Lower leg skin (tissue), 4 donors: ENCODE data around the gene FAM136A. TPM values are rescaled to one million over a fixed set of nuclear protein-coding genes. Genes with fewer than 3 reads are reported as not detected.

ENCODE experiments used
- DNase-seq, 2 donors: peaks; one replicate each; pipeline ENCODE4 v3.0.0-alpha.2; 2019; ENCODE audit warnings: low spot score in 2 of 2
- H3K4me3 ChIP-seq: fragments of 200-600 bp; sonication (generic); 2 replicates; pipeline ENCODE4 v1.5.1; 2017; ENCODE audit warnings: mild to moderate bottlenecking, low read depth; ENCODE audit not compliant: poor library complexity, severe bottlenecking
- CTCF ChIP-seq, 3 donors: fragments of 450-650 bp; IDR thresholded peaks; one replicate each; pipeline ENCODE4 v1.5.1; 2016; ENCODE audit warnings: antibody characterized with exemption in 3 of 3, mild to moderate bottlenecking in 3 of 3, moderate library complexity in 2 of 3
- POLR2A ChIP-seq, 2 donors: fragments of 450-650 bp; IDR thresholded peaks; one replicate each; pipeline ENCODE4 v1.6.1; 2016 to 2017; ENCODE audit warnings: antibody characterized with exemption in 2 of 2, mild to moderate bottlenecking in 1 of 2, moderate library complexity in 1 of 2
- WGBS, 2 donors: methylation state at CpG; one replicate each; pipeline ENCODE4 v1.1.5; 2018; 5-methylcytosine and 5-hydroxymethylcytosine counted together
- intact Hi-C: fragments of 100-400 bp; cut with DNase I; formaldehyde crosslinking; loops from one replicate; pipeline ENCODE4 v1.15.0; 2023; ENCODE audit warnings: low total_unique reads
- total RNA-seq, 4 donors: library from RNA; depleted of rRNA; stranded (reverse); fragments of >200 nt; gene quantifications; one replicate each; pipeline ENCODE4 v1.1.0, GENCODE V29; 2016

The FAM136A gene
- total RNA-seq, 4 donors from 2014 or later: 20.1 to 22.4 (median 21.3) TPM

- H3K4me3 ChIP-seq: no peak overlapping the region
- WGBS, 2 donors: 84 to 86% methylated on average over 1 of the region's 1 CpG
- intact Hi-C loops: no loop called here
These were observed 40.4 kb downstream of the FAM136A start for GRCh38 chr2:70261501-70261900.

GRCh38 chr2:70258532-70258875, 43.4 kb downstream of the FAM136A start:
- H3K4me3 ChIP-seq: peak overlapping the region; percentile 95
- peak; percentile 62 to 90 for DNase-seq
- no peak for TF ChIP-seq POLR2A (IDR thresholded peaks at IDR 0.05)
- no peak for TF ChIP-seq CTCF (IDR thresholded peaks at IDR 0.05)
- intact Hi-C loops: no loop called here
- 1 to 7% methylated on average over 8 to 10 of the region's 12 CpGs for WGBS, 2 donors

More at GRCh38 chr2:70261501-70261900, 40.4 kb downstream of the FAM136A start:
- TF ChIP-seq CTCF (IDR thresholded peaks at IDR 0.05): no peak
- TF ChIP-seq POLR2A (IDR thresholded peaks at IDR 0.05): no peak
- no peak for DNase-seq

- TF ChIP-seq CTCF (IDR thresholded peaks at IDR 0.05) (no peak), POLR2A (IDR thresholded peaks at IDR 0.05) (no peak)
- WGBS, 2 donors: 91 to 95% methylated on average over 8 of the region's 8 CpGs
- no peak overlapping the region for H3K4me3 ChIP-seq
- intact Hi-C loops: no loop called here
- no peak for DNase-seq
These were observed 46.1 kb downstream of the FAM136A start for GRCh38 chr2:70255637-70256314.

- 88 to 89% methylated on average over 16 of the region's 16 CpGs for WGBS, 2 donors
- intact Hi-C loops: no loop called here
- no peak for TF ChIP-seq POLR2A (IDR thresholded peaks at IDR 0.05)
- TF ChIP-seq CTCF (IDR thresholded peaks at IDR 0.05): no peak
These were observed 51.4 kb downstream of the FAM136A start for GRCh38 chr2:70250434-70250833.

GRCh38 chr2:70248181-70248847, 53.6 kb downstream of the FAM136A start, which contains the start of gene TIA1:
Gene TIA1 (minus strand): TSS chr2:70248628. CDS start chr2:70248430, 198 bp downstream.
- intact Hi-C loops: no loop called here
- TF ChIP-seq CTCF (IDR thresholded peaks at IDR 0.05) (no peak), POLR2A (IDR thresholded peaks at IDR 0.05) (peak in 1 of 2 donors; percentile 12)
- H3K4me3 ChIP-seq: peak within 1 kb of the TSS; percentile 90
- WGBS, 2 donors: 0 to 1% methylated on average over 37 to 43 of the region's 47 CpGs
- DNase-seq: peak; percentile 98 to 100

More at GRCh38 chr2:70250434-70250833, 51.4 kb downstream of the FAM136A start:
- DNase-seq: peak in 1 of 2 donors; percentile 73
- no peak overlapping the region for H3K4me3 ChIP-seq
